ENCODE measurements around the gene CPN2. TPM values are rescaled to one million over a fixed set of nuclear protein-coding genes. Genes with fewer than 3 reads are reported as not detected.

CPN2 gene
- total and polyA plus RNA-seq, 2 of the 13 experiments (the other 11 are each of a cell fraction or from before 2014, with no cell fraction given) = 26.7 to 27.7 TPM

- TF ChIP-seq KIAA2018 (CRISPR knock-in tag; IDR thresholded peaks at IDR 0.05; ENCODE audit: borderline replicate concordance) (peak; percentile 82; the same call in 1 of the 2 replicates), ZNF598 (CRISPR knock-in tag; IDR thresholded peaks at IDR 0.05; ENCODE audit: borderline replicate concordance) (peak; percentile 96), ZNF441 (CRISPR knock-in tag; IDR thresholded peaks at IDR 0.05; ENCODE audit: borderline replicate concordance) (peak; percentile 88; the same call in 1 of the 2 replicates), SMARCE1 (IDR thresholded peaks at IDR 0.05; ENCODE audit: borderline replicate concordance) (no peak), ELF4 (CRISPR knock-in tag; IDR thresholded peaks at IDR 0.05; ENCODE audit: borderline replicate concordance) (no peak), HMG20B (CRISPR knock-in tag; conservative IDR thresholded peaks at IDR 0.05) (0 out of 2 replicates have a peak, but pooled peaks have one; percentile 10), ZKSCAN1 (IDR thresholded peaks at IDR 0.05; ENCODE audit: low read length) (no peak), CCAR2 (optimal IDR thresholded peaks at IDR 0.05; ENCODE audit: low read depth, low read length) (no peak), ZMYM4 (CRISPR knock-in tag; IDR thresholded peaks at IDR 0.05) (peak; percentile 45), GATA4 (IDR thresholded peaks at IDR 0.05; ENCODE audit: borderline replicate concordance, low read depth) (no peak), IRF1 (CRISPR knock-in tag; IDR thresholded peaks at IDR 0.05; ENCODE audit: low read depth) (no peak), RCOR2 (CRISPR knock-in tag; IDR thresholded peaks at IDR 0.05) (no peak)
- TF ChIP-seq, protein P1, sequence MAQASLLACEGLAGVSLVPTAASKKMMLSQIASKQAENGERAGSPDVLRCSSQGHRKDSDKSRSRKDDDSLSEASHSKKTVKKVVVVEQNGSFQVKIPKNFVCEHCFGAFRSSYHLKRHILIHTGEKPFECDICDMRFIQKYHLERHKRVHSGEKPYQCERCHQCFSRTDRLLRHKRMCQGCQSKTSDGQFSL (CRISPR knock-in tag; IDR thresholded peaks at IDR 0.05) = peak; percentile 8; the same call in 1 of the 2 replicates
- TF ChIP-seq, protein P2, sequence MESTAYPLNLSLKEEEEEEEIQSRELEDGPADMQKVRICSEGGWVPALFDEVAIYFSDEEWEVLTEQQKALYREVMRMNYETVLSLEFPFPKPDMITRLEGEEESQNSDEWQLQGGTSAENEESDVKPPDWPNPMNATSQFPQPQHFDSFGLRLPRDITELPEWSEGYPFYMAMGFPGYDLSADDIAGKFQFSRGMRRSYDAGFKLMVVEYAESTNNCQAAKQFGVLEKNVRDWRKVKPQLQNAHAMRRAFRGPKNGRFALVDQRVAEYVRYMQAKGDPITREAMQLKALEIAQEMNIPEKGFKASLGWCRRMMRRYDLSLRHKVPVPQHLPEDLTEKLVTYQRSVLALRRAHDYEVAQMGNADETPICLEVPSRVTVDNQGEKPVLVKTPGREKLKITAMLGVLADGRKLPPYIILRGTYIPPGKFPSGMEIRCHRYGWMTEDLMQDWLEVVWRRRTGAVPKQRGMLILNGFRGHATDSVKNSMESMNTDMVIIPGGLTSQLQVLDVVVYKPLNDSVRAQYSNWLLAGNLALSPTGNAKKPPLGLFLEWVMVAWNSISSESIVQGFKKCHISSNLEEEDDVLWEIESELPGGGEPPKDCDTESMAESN (CRISPR knock-in tag; conservative IDR thresholded peaks at IDR 0.05) = peak; percentile 71; the same call in 1 of the 2 replicates
- TF ChIP-seq, protein P3, sequence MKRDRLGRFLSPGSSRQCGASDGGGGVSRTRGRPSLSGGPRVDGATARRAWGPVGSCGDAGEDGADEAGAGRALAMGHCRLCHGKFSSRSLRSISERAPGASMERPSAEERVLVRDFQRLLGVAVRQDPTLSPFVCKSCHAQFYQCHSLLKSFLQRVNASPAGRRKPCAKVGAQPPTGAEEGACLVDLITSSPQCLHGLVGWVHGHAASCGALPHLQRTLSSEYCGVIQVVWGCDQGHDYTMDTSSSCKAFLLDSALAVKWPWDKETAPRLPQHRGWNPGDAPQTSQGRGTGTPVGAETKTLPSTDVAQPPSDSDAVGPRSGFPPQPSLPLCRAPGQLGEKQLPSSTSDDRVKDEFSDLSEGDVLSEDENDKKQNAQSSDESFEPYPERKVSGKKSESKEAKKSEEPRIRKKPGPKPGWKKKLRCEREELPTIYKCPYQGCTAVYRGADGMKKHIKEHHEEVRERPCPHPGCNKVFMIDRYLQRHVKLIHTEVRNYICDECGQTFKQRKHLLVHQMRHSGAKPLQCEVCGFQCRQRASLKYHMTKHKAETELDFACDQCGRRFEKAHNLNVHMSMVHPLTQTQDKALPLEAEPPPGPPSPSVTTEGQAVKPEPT (CRISPR knock-in tag; IDR thresholded peaks at IDR 0.05; ENCODE audit: low read depth) = peak; percentile 75
Observed at GRCh38 chr3:194333212-194333980, 17.7 kb downstream of the CPN2 start (continued).
